ENCODE data around the gene MACROD2. TPM values are rescaled to one million over a fixed set of nuclear protein-coding genes. Genes with fewer than 3 reads are reported as not detected.

The MACROD2 gene
- total RNA-seq, 4 donors from 2014 or later = 10.0 to 24.0 (median 17.0) TPM

DNA sequence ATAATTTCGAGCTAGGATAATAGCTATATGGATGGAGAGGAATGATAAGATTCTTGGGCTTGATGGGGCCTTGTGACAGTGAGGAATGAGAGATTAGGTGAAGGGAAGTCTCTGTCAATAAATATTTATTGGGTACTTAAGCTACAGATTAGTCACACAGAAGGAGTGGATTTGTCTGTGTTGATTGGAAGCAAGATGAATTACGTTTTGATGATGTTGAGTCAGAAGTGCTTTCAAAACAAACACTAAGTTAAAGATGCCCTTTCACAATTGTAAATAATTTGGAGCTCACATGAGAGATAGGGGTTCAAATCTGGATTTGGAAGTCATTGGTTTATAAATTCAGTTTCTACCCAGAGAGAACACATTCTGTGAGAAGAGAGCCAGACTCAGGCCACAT lies 1743.7 kb downstream of the MACROD2 start:
- WGBS, 2 donors = 70 to 72% methylated on average over 2 of the region's 2 CpGs
- DNase-seq (ENCODE audit: low spot score in 2 of 2) = no peak
- TF ChIP-seq, protein P1, sequence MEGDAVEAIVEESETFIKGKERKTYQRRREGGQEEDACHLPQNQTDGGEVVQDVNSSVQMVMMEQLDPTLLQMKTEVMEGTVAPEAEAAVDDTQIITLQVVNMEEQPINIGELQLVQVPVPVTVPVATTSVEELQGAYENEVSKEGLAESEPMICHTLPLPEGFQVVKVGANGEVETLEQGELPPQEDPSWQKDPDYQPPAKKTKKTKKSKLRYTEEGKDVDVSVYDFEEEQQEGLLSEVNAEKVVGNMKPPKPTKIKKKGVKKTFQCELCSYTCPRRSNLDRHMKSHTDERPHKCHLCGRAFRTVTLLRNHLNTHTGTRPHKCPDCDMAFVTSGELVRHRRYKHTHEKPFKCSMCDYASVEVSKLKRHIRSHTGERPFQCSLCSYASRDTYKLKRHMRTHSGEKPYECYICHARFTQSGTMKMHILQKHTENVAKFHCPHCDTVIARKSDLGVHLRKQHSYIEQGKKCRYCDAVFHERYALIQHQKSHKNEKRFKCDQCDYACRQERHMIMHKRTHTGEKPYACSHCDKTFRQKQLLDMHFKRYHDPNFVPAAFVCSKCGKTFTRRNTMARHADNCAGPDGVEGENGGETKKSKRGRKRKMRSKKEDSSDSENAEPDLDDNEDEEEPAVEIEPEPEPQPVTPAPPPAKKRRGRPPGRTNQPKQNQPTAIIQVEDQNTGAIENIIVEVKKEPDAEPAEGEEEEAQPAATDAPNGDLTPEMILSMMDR (IDR thresholded peaks at IDR 0.05) = no peak
- TF ChIP-seq POLR2A (IDR thresholded peaks at IDR 0.05) = no peak
- intact Hi-C loops (cut with DNase I; ENCODE audit: low total_unique reads) = no loop called here
- no peak overlapping the region for H3K4me3 ChIP-seq (ENCODE audit: low read depth, poor library complexity, severe bottlenecking)

DNA sequence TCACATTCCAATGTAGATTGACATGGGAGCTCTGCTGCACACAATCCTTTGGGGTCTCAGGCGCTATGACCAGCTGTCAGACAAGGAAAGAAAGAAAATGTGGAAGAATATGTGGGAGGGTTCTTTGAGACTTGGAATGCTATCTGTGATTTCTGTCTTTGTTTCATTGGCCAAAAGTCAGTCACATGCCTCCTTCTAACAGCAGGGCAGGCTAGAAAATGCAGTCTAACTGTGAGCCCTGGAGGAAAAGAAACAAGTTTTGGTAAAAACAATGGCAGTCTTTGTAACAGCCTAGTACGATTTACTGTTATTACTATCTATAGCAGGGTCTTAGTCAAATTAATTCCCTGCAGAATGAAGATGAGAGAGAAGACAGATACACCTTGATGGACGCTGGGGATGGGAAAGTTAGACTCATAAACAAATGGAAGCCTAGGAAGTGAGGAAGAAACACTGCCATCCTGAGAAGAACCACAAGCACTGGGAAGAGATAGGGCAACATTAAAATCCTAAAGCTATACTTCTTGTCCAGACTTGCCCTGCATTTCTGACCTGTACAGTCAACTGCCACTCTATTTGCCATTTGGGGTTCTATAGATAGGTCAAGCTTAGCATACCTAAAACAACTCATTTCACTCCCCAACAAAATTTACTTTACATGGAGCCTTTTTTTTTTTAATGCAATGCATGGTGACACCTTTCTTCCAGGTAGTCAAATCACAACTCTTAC lies 1744.9 kb downstream of the MACROD2 start:
- DNase-seq (ENCODE audit: low spot score in 2 of 2) = no peak

DNA sequence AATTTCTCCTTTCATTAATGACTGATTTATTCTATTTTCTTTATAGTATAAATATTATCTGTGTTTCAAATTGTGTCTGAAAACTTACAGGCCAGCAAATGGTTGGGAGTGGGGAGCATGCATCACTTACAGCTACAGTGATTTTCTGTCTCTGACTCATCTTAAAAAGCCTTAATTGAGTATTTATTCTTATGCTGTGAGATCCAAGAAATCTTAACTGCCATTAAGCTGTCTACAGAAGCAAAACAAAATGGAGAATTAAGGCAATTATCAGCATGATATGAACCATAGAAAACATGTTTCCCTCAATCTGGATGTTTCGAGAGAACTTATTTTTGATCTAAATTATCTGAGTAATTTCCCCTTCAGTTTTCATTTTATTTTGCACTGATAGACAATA lies 1746.8 kb downstream of the MACROD2 start:
- intact Hi-C loops (cut with DNase I; ENCODE audit: low total_unique reads) = no loop called here

More for the DNA sequence above, 1744.9 kb downstream of the MACROD2 start:
- WGBS, 2 donors = 80 to 84% methylated on average over 3 of the region's 3 CpGs
- intact Hi-C loops (cut with DNase I; ENCODE audit: low total_unique reads) = no loop called here
- H3K4me3 ChIP-seq (ENCODE audit: low read depth, poor library complexity, severe bottlenecking) = no peak overlapping the region
- TF ChIP-seq, protein P1 (IDR thresholded peaks at IDR 0.05) = no peak
- TF ChIP-seq POLR2A (IDR thresholded peaks at IDR 0.05) = no peak

DNA sequence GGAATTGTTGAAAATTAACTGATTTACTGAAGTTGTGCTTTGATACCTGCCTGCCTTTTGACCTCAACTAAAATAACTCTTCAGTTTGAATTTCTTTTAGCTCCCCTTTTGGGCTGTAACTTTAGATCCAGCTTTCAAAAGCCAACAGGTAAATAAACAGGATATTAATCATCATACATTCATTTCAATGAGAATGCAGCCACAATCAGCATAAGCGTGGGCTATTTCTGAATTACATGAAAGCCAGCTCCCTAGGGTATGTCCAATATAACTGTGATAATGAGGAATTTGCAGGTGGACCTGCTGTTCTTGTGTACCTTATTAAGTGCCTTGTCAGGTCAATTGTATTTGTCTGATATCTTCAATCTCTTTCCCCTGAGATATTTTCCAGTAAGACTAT lies 1747.3 kb downstream of the MACROD2 start:
- H3K4me3 ChIP-seq (ENCODE audit: low read depth, poor library complexity, severe bottlenecking) = no peak overlapping the region
- no peak for DNase-seq (ENCODE audit: low spot score in 2 of 2)
- intact Hi-C loops (cut with DNase I; ENCODE audit: low total_unique reads) = no loop called here
- TF ChIP-seq POLR2A (IDR thresholded peaks at IDR 0.05) = no peak
- TF ChIP-seq, protein P1 (IDR thresholded peaks at IDR 0.05) = no peak
- 74 to 91% methylated on average over 1 of the region's 1 CpG for WGBS, 2 donors

More for the DNA sequence above, 1746.8 kb downstream of the MACROD2 start:
- no peak for TF ChIP-seq POLR2A (IDR thresholded peaks at IDR 0.05)
- TF ChIP-seq, protein P1 (IDR thresholded peaks at IDR 0.05) = no peak
- H3K4me3 ChIP-seq (ENCODE audit: low read depth, poor library complexity, severe bottlenecking) = no peak overlapping the region
- no peak for DNase-seq (ENCODE audit: low spot score in 2 of 2)
- 89 to 91% methylated on average over 1 of the region's 1 CpG for WGBS, 2 donors

DNA sequence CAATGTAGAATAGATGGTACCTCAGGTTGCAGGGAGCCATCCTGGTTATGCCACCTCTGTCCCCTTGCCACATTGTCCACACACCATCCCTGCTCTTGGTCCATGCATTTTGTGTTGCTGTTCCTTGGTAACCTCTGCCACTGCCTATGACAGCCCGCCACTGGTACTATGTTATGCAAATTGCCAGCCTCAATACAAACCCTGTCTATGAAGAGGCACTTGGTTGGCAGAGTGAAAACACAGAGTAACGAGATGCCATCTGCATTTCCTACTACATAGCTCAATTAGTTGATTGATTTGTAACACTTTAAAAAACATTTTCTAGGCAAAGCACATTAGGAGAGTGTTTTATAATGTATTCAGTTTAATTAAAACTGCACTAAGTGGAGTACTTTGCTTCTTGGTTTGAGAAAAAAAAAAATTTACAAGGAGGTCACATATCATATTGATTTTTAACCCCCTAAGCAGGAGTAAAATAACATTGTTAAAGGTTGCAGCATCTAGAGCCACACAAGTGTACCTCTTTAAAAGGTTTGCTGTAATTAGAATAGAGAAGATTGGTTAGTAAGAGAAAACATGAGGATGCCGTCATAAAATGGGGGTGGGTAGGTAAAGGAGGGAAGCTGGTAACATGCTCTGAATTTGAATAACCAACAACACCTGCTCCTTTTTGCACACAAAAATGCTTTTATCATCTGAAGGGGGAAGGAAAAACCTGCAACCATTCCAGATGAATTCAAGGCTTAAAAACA lies 1760.9 kb downstream of the MACROD2 start:
- no peak for DNase-seq (ENCODE audit: low spot score in 2 of 2)
- 70 to 73% methylated on average over 3 of the region's 3 CpGs for WGBS, 2 donors
- H3K4me3 ChIP-seq (ENCODE audit: low read depth, poor library complexity, severe bottlenecking) = no peak overlapping the region
- intact Hi-C loops (cut with DNase I; ENCODE audit: low total_unique reads) = no loop called here
- TF ChIP-seq, protein P1 (IDR thresholded peaks at IDR 0.05) = no peak
- TF ChIP-seq POLR2A (IDR thresholded peaks at IDR 0.05) = no peak
